Suppressor macrophage (primary cell): ENCODE results near the gene ATN1.
A peak's percentile ranks its signal among the peaks of the same experiment; 100 is the strongest.
"Not testable (repeated sequence)": the region's sequence is repeated elsewhere in the genome, so short reads cannot be mapped to it uniquely, and the experiment has no call there.

Source experiments
- DNase-seq, 4 experiments: peaks; one replicate each; pipeline ENCODE4 v3.0.0-alpha.2; 2020 to 2022

Gene ATN1

GRCh38 chr12:6904280-6905276 lies 23.2 kb upstream of the ATN1 start, which contains the start of gene LRRC23:
Gene LRRC23 (plus strand): TSS chr12:6904822. CDS start chr12:6905634, 812 bp downstream.
- DNase-seq = peak; percentile 95 to 98 (median 96)

GRCh38 chr12:6905414-6906040 lies 22.2 kb upstream of the ATN1 start:
- no peak for DNase-seq

GRCh38 chr12:6908141-6908540 lies 19.6 kb upstream of the ATN1 start:
- DNase-seq = not testable (repeated sequence)

- no peak for DNase-seq
These were observed 18.2 kb upstream of the ATN1 start for GRCh38 chr12:6909421-6910145.

- DNase-seq = no peak
These were observed 15.4 kb upstream of the ATN1 start for GRCh38 chr12:6912164-6912935.

- peak; percentile 38 to 81 (median 65) for DNase-seq
These were observed 13.4 kb upstream of the ATN1 start, which contains the start of gene ENO2 for GRCh38 chr12:6914246-6914946. Gene ENO2 (plus strand): TSS chr12:6914580. CDS start chr12:6915833, 1,253 bp downstream.

- no peak for DNase-seq
These were observed 12.6 kb upstream of the ATN1 start for GRCh38 chr12:6914947-6915788.

- DNase-seq = no peak
These were observed 11.9 kb upstream of the ATN1 start for GRCh38 chr12:6915789-6916285.

- no peak for DNase-seq
These were observed 11.1 kb upstream of the ATN1 start for GRCh38 chr12:6916426-6917200.

- no peak for DNase-seq
These were observed 10.1 kb upstream of the ATN1 start for GRCh38 chr12:6917491-6918231.

- peak in 1 of 4 experiments; percentile 37 for DNase-seq
These were observed 8.2 kb upstream of the ATN1 start for GRCh38 chr12:6919588-6919987.

- DNase-seq = no peak
These were observed 6.2 kb upstream of the ATN1 start for GRCh38 chr12:6921539-6921938.

- DNase-seq = peak; percentile 58 to 80 (median 76)
These were observed 5.5 kb upstream of the ATN1 start for GRCh38 chr12:6921996-6922946.

- no peak for DNase-seq
These were observed 4.6 kb upstream of the ATN1 start for GRCh38 chr12:6923003-6923732.

GRCh38 chr12:6923851-6924250 lies 3.9 kb upstream of the ATN1 start:
- DNase-seq = no peak

GRCh38 chr12:6925239-6925539 lies 2.6 kb upstream of the ATN1 start:
- DNase-seq = no peak
